Endothelial cell of umbilical vein (primary cell): ENCODE data around the gene TANGO2. TPM values are rescaled to one million over a fixed set of nuclear protein-coding genes. Genes with fewer than 3 reads are reported as not detected.

Source experiments
- BruUV-seq: library from RNA; stranded (reverse); fragments of 400-500 nt; replicated peaks from 2 replicates; lab custom pipeline; 2021; lab: Mats Ljungman, UMichigan
- CTCF ChIA-PET: fragments of 300-600, 350-600 bp; sonication (Branson Sonifier 250); formaldehyde crosslinking; loops from one replicate; lab custom pipeline; 2021; ENCODE audit warnings: antibody characterized with exemption, inconsistent platforms; lab: Charles Lee
- POLR2A ChIA-PET: fragments of 300-600, 350-600 bp; sonication (Branson Sonifier 250); formaldehyde crosslinking; loops from one replicate; lab custom pipeline; 2021; ENCODE audit warnings: antibody characterized with exemption, inconsistent platforms; lab: Charles Lee
- DNase-seq: peaks from one replicate; pipeline ENCODE4 v3.0.0-alpha.2; 2011; ENCODE audit warnings: low read depth, low spot score
- FAIRE-seq: peaks from 2 replicates; lab custom pipeline; 2011; peaks lifted over from hg19 to GRCh38; lab: Jason Lieb, UNC
- H2AFZ ChIP-seq: 2 replicates; pipeline ENCODE4 v1.6.0; 2012; ENCODE audit warnings: low read depth, low read length, control low read depth, inconsistent platforms
- H3K27ac ChIP-seq: 2 replicates; pipeline ENCODE4 v1.5.1; 2011; ENCODE audit warnings: low read depth, mild to moderate bottlenecking, control low read depth, low read length, moderate library complexity; ENCODE audit not compliant: insufficient read depth
- H3K27me3 ChIP-seq, 2 experiments: 2 replicates each; pipeline versions ENCODE4 v1.6.0 to v1.6.1; 2011; ENCODE audit warnings: low read length in 2 of 2, mixed read lengths in 1 of 2; ENCODE audit not compliant: control insufficient read depth in 2 of 2, insufficient read depth in 2 of 2
- H3K36me3 ChIP-seq, 2 experiments: 2 replicates in 1 of 2; 3 replicates in 1 of 2; pipeline ENCODE4 v1.5.1; 2011; ENCODE audit warnings: low read length in 2 of 2, mild to moderate bottlenecking in 1 of 2, moderate library complexity in 1 of 2; ENCODE audit not compliant: control insufficient read depth in 2 of 2, insufficient read depth in 2 of 2; ENCODE audit errors: extremely low read depth in 1 of 2
- H3K4me1 ChIP-seq: 3 replicates; pipeline ENCODE4 v1.5.1; 2011; ENCODE audit warnings: mild to moderate bottlenecking, low read length; ENCODE audit not compliant: control insufficient read depth, insufficient read depth; ENCODE audit errors: extremely low read depth
- H3K4me2 ChIP-seq: 2 replicates; pipeline ENCODE4 v1.6.1; 2011; ENCODE audit warnings: low read length, control low read depth, mixed read lengths; ENCODE audit not compliant: insufficient read depth
- H3K4me3 ChIP-seq, 3 experiments: fragments of 200-600 bp in 1 of 3; sonication (generic), shearing (Covaris generic) in 1 of 3; replicated peaks in 1 of 3; 2 replicates each; pipeline ENCODE4 v1.5.1; 2011 to 2016; ENCODE audit warnings: control low read depth in 3 of 3, low read length in 3 of 3, mild to moderate bottlenecking in 2 of 3, inconsistent platforms in 1 of 3, low read depth in 1 of 3, moderate library complexity in 1 of 3; ENCODE audit not compliant: insufficient read depth in 1 of 3
- H3K79me2 ChIP-seq: 2 replicates; pipeline ENCODE4 v1.6.0; 2012; ENCODE audit warnings: low read length, inconsistent platforms; ENCODE audit not compliant: control insufficient read depth, insufficient read depth
- H3K9ac ChIP-seq: replicated peaks from 2 replicates; pipeline ENCODE3; 2011; ENCODE audit warnings: low read length, control low read depth; ENCODE audit not compliant: insufficient read depth; ENCODE audit errors: extremely low read depth
- H3K9me1 ChIP-seq: replicated peaks from 3 replicates; pipeline ENCODE4 v1.6.0; 2011; ENCODE audit warnings: mild to moderate bottlenecking, low read length; ENCODE audit not compliant: control insufficient read depth, insufficient read depth; ENCODE audit errors: extremely low read depth
- H3K9me3 ChIP-seq: replicated peaks from 2 replicates; pipeline ENCODE4 v1.5.1; 2012; ENCODE audit warnings: low read length, inconsistent platforms; ENCODE audit not compliant: control insufficient read depth, insufficient read depth
- H4K20me1 ChIP-seq: replicated peaks from 2 replicates; pipeline ENCODE3; 2011; ENCODE audit warnings: mild to moderate bottlenecking, low read length; ENCODE audit not compliant: control insufficient read depth, insufficient read depth; ENCODE audit errors: extremely low read depth
- CTCF ChIP-seq, 2 donors: IDR thresholded peaks; 1 replicate in 1 of 2; 2 replicates in 1 of 2; pipeline ENCODE4 v1.5.1; 2011; ENCODE audit warnings: low read length in 2 of 2, mild to moderate bottlenecking in 2 of 2, moderate library complexity in 2 of 2, control low read depth in 1 of 2, inconsistent platforms in 1 of 2, low read depth in 1 of 2; ENCODE audit not compliant: insufficient read depth in 1 of 2; ENCODE audit errors: extremely low read depth in 1 of 2
- GATA2 ChIP-seq: IDR thresholded peaks from 2 replicates; pipeline ENCODE4 v1.7.0; 2011; ENCODE audit warnings: low read depth, mild to moderate bottlenecking, moderate library complexity, mixed read lengths, low read length; ENCODE audit not compliant: insufficient read length, insufficient read depth
- MYC ChIP-seq: IDR thresholded peaks from one replicate; pipeline ENCODE4 v1.6.1; 2011; ENCODE audit warnings: mild to moderate bottlenecking, low read depth, low read length
- dilution Hi-C: fragments of 300-500 bp; cut with MboI; formaldehyde crosslinking; loops from one replicate; pipeline ENCODE4 v1.15.0; 2019; ENCODE audit warnings: low sequenced_read_pairs; ENCODE audit not compliant: extremely low pct_ligation_motif_present
- intact Hi-C: fragments of 100-400 bp; cut with micrococcal nuclease; formaldehyde crosslinking; loops from one replicate; pipeline ENCODE4 v1.10.0; 2022
- polyA plus RNA-seq, 4 experiments: library from polyadenylated mRNA; depleted of rRNA in 3 of 4; stranded (reverse) in 3 of 4; unstranded in 1 of 4; fragments of >200 nt; gene quantifications; 2 replicates each; pipeline versions ENCODE4 v1.2.1 to v1.2.3, GENCODE V29; 2011 to 2012; ENCODE audit warnings: missing spikeins in 1 of 4
- total RNA-seq: library from RNA; stranded (reverse); gene quantifications from 2 replicates; pipeline ENCODE4 v1.2.3, GENCODE V29; 2021

The TANGO2 gene
- total and polyA plus RNA-seq, 2 donors (not counting 3 experiments of a cell fraction or from before 2014, with no cell fraction given), result 40.0 to 49.3 TPM

GRCh38 chr22:20026996-20027601 is 6.2 kb downstream of the TANGO2 start:
- intact Hi-C loops (no loop called here), dilution Hi-C loops (no loop called here)
- peaks cover 0 to 3% of the 10 kb centered on the region in 2 experiments for H3K36me3 ChIP-seq
- H2AFZ ChIP-seq, result no peak overlapping the region
- ChIA-PET POLR2A (no interaction called here), CTCF (interaction anchor here (0.6 to 1.2 kb wide), 3 partner anchors 13 to 71 kb away, joined by 3 to 6 read pairs (median 3); no protein-coding TSS in a partner anchor)
- peaks cover 11% of the 10 kb centered on the region for H3K79me2 ChIP-seq
- H3K9ac ChIP-seq, result no peak overlapping the region
- no peaks in the 10 kb centered on the region for H3K9me1 ChIP-seq
- H3K27me3 ChIP-seq, result no peaks in the 10 kb centered on the region
- no peak for DNase-seq
- no peak overlapping the region for H3K27ac ChIP-seq
- TF ChIP-seq MYC (no peak), CTCF (IDR thresholded peaks at IDR 0.05; ENCODE audit: extremely low read depth in 1 of 2, insufficient read depth in 1 of 2, low read depth in 1 of 2, low read length in 2 of 2) (no peak), GATA2 (no peak)
- no peaks in the 10 kb centered on the region for H3K9me3 ChIP-seq
- FAIRE-seq, result no peak
- no peaks in the 10 kb centered on the region for H4K20me1 ChIP-seq
- BruUV-seq, result no TSS peak
- H3K4me3 ChIP-seq, result no peak overlapping the region
- H3K4me1 ChIP-seq, result peaks cover under 1% of the 10 kb centered on the region
- no peak overlapping the region for H3K4me2 ChIP-seq
